Brain microvascular endothelial cell (primary cell): ENCODE results near the gene MRPS18B.

Experiments
- DNase-seq: peaks from one replicate; pipeline ENCODE4 v3.0.0-alpha.2; 2020
- H3K27ac ChIP-seq: fragments of 250-450 bp; sonication (Bioruptor Pico); 2 replicates; pipeline ENCODE4 v1.5.1; 2020; ENCODE audit warnings: mild to moderate bottlenecking, moderate library complexity
- H3K27me3 ChIP-seq: fragments of 250-450 bp; sonication (Bioruptor Pico); replicated peaks from 2 replicates; pipeline ENCODE4 v1.5.1; 2020; ENCODE audit warnings: mild to moderate bottlenecking
- H3K36me3 ChIP-seq: fragments of 250-450 bp; sonication (Bioruptor Pico); replicated peaks from 2 replicates; pipeline ENCODE4 v1.5.1; 2020; ENCODE audit warnings: mild to moderate bottlenecking
- H3K4me3 ChIP-seq: 2 replicates; pipeline ENCODE4 v1.5.1; 2011; ENCODE audit warnings: low read depth, mild to moderate bottlenecking, control low read depth, low read length, moderate library complexity
- in situ Hi-C: cut with HindIII; loops from 2 replicates; pipeline ENCODE4 v1.10.0; 2017; ENCODE audit warnings: low sequenced_read_pairs, low pct_ligation_motif_present
- TF ChIP-seq, protein P1 (sequence below): IDR thresholded peaks from 2 replicates; pipeline ENCODE4 v1.5.1; 2011; ENCODE audit warnings: low read depth, mild to moderate bottlenecking, moderate library complexity, low read length, control low read depth, inconsistent platforms; ENCODE audit errors: missing control alignments

Gene MRPS18B

GRCh38 chr6:30635834-30636233 lies 18.2 kb downstream of the MRPS18B start:
- TF ChIP-seq, protein P1, sequence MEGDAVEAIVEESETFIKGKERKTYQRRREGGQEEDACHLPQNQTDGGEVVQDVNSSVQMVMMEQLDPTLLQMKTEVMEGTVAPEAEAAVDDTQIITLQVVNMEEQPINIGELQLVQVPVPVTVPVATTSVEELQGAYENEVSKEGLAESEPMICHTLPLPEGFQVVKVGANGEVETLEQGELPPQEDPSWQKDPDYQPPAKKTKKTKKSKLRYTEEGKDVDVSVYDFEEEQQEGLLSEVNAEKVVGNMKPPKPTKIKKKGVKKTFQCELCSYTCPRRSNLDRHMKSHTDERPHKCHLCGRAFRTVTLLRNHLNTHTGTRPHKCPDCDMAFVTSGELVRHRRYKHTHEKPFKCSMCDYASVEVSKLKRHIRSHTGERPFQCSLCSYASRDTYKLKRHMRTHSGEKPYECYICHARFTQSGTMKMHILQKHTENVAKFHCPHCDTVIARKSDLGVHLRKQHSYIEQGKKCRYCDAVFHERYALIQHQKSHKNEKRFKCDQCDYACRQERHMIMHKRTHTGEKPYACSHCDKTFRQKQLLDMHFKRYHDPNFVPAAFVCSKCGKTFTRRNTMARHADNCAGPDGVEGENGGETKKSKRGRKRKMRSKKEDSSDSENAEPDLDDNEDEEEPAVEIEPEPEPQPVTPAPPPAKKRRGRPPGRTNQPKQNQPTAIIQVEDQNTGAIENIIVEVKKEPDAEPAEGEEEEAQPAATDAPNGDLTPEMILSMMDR, result no peak
- peaks cover 21% of the 10 kb centered on the region for H3K36me3 ChIP-seq
- no peak for DNase-seq
- in situ Hi-C loops, result no loop called here
- no peak overlapping the region for H3K4me3 ChIP-seq
- H3K27me3 ChIP-seq, result no peaks in the 10 kb centered on the region
- no peak overlapping the region for H3K27ac ChIP-seq

- TF ChIP-seq, protein P1, result no peak
- no peak overlapping the region for H3K27ac ChIP-seq
- in situ Hi-C loops, result no loop called here
- peaks cover 20% of the 10 kb centered on the region for H3K36me3 ChIP-seq
- H3K27me3 ChIP-seq, result no peaks in the 10 kb centered on the region
- no peak overlapping the region for H3K4me3 ChIP-seq
- no peak for DNase-seq
These were observed 22.8 kb downstream of the MRPS18B start for GRCh38 chr6:30640481-30640880.

- TF ChIP-seq, protein P1, result no peak
- no peak for DNase-seq
- Histone ChIP-seq H3K4me3 (no peak overlapping the region), H3K27me3 (no peaks in the 10 kb centered on the region), H3K27ac (no peak overlapping the region), H3K36me3 (peaks cover 20% of the 10 kb centered on the region)
- in situ Hi-C loops, result no loop called here
These were observed 23.4 kb downstream of the MRPS18B start for GRCh38 chr6:30641048-30641447.

DNA sequence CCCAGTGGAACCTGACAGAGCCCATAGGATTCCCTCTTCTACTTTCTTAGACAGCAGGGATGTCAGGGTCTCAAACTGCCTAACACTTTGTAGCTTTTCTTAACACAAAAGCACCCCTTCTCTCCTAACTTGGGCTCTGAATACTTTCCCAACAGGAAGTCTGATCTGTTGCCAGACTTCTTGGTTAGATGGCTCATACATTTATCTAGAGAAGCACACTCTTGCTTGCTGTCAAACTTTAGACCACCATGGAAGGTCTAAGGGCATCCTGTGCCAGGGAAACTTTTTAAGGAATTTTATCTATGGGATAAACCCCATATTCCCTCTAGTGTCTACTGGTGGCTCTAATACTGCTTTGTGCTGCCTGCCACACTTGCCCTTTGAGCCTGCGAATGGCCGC lies 26.0 kb downstream of the MRPS18B start:
- H3K27ac ChIP-seq, result no peak overlapping the region
- TF ChIP-seq, protein P1, result no peak
- DNase-seq, result no peak
- no peaks in the 10 kb centered on the region for H3K27me3 ChIP-seq
- no peak overlapping the region for H3K4me3 ChIP-seq
- peaks cover 20% of the 10 kb centered on the region for H3K36me3 ChIP-seq
- in situ Hi-C loops, result no loop called here

DNA sequence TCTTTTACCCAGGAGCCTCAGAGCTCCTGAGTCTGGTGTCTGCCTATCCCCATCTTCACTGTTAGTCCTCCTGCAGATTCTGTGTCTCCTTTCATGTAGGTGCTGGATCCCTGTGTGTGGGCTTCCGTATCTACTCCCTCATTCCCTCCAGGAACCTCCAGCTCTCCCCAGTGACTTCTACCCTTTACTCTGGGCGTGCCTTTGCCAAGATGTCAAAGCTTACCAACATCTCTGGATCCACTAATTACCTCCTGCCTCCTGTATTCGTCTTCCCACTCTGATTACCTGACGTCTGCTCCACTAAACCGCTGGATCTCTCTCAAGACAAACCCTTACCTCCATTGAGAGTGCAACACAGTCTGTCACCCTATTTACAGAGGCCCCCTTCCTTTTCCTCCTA lies 27.1 kb downstream of the MRPS18B start:
- H3K4me3 ChIP-seq, result no peak overlapping the region
- H3K36me3 ChIP-seq, result peaks cover 20% of the 10 kb centered on the region
- TF ChIP-seq, protein P1, result no peak
- DNase-seq, result no peak
- H3K27me3 ChIP-seq, result no peaks in the 10 kb centered on the region
- no peak overlapping the region for H3K27ac ChIP-seq
- in situ Hi-C loops, result no loop called here

GRCh38 chr6:30645989-30646388 lies 28.3 kb downstream of the MRPS18B start:
- DNase-seq, result no peak
- TF ChIP-seq, protein P1, result no peak
- H3K4me3 ChIP-seq, result no peak overlapping the region
- no peaks in the 10 kb centered on the region for H3K27me3 ChIP-seq
- in situ Hi-C loops, result no loop called here
- peaks cover 9% of the 10 kb centered on the region for H3K36me3 ChIP-seq
- no peak overlapping the region for H3K27ac ChIP-seq
